WTC11 (cell line): ENCODE measurements around the gene NUB1. TPM values are rescaled to one million over a fixed set of nuclear protein-coding genes. Genes with fewer than 3 reads are reported as not detected.

Experiments used
- ATAC-seq: fragments of 200-7000 bp; cut with Tn5 transposase; 2 replicates; pipeline ENCODE4 v1.10.0; 2021; ENCODE audit warnings: mild to moderate bottlenecking, moderate library complexity
- CTCF ChIA-PET: fragments of 300-600 bp; sonication (Branson Sonifier 250); formaldehyde crosslinking; loops from one replicate; lab custom pipeline; 2021; ENCODE audit warnings: antibody characterized with exemption; lab: Charles Lee
- POLR2A ChIA-PET: fragments of 350-600 bp; sonication (Branson Sonifier 250); formaldehyde crosslinking; loops from one replicate; lab custom pipeline; 2021; ENCODE audit warnings: antibody characterized with exemption; lab: Charles Lee
- DNase-seq: peaks from one replicate; pipeline ENCODE4 v3.0.0; 2021; ENCODE audit warnings: low spot score
- H3K27ac Mint-ChIP-seq: 2 replicates; pipeline ENCODE4 v1.8.0; 2021; ENCODE audit warnings: mixed read lengths
- H3K27me3 Mint-ChIP-seq: 2 replicates; pipeline ENCODE4 v1.8.0; 2021; ENCODE audit warnings: low read depth, mild to moderate bottlenecking, moderate library complexity, mixed read lengths
- H3K36me3 Mint-ChIP-seq: 2 replicates; pipeline ENCODE4 v1.8.0; 2021; ENCODE audit warnings: mixed read lengths
- H3K4me1 Mint-ChIP-seq: 2 replicates; pipeline ENCODE4 v1.8.0; 2022; ENCODE audit warnings: mixed read lengths
- H3K4me3 Mint-ChIP-seq: 2 replicates; pipeline ENCODE4 v1.8.0; 2021; ENCODE audit warnings: mild to moderate bottlenecking, moderate library complexity, mixed read lengths
- H3K9me3 Mint-ChIP-seq: 2 replicates; pipeline ENCODE4 v1.8.0; 2021; ENCODE audit warnings: mixed read lengths
- CBFB ChIP-seq: sonication (generic); formaldehyde crosslinking; IDR thresholded peaks from 2 replicates; pipeline ENCODE4 v1.8.1; 2022; ENCODE audit warnings: mild to moderate bottlenecking, low read depth, missing genetic modification reagents
- CREM ChIP-seq: sonication (generic); formaldehyde crosslinking; IDR thresholded peaks from 2 replicates; pipeline ENCODE4 v1.8.1; 2022; ENCODE audit warnings: mild to moderate bottlenecking, missing genetic modification reagents, moderate library complexity
- ESRRA ChIP-seq: sonication (generic); formaldehyde crosslinking; IDR thresholded peaks from 2 replicates; pipeline ENCODE4 v1.8.1; 2022; ENCODE audit warnings: mild to moderate bottlenecking, missing genetic modification reagents, borderline replicate concordance
- FOXK1 ChIP-seq: sonication (generic); formaldehyde crosslinking; IDR thresholded peaks from 2 replicates; pipeline ENCODE4 v1.8.0; 2022; ENCODE audit warnings: mild to moderate bottlenecking, moderate library complexity, missing genetic modification reagents
- GABPB1 ChIP-seq: sonication (generic); formaldehyde crosslinking; IDR thresholded peaks from 2 replicates; pipeline ENCODE4 v1.8.1; 2023; ENCODE audit warnings: mild to moderate bottlenecking, missing genetic modification reagents
- JUN ChIP-seq: sonication (generic); formaldehyde crosslinking; IDR thresholded peaks from 2 replicates; pipeline ENCODE4 v1.8.0; 2023; ENCODE audit warnings: mild to moderate bottlenecking, missing genetic modification reagents
- MYBL2 ChIP-seq: sonication (generic); formaldehyde crosslinking; IDR thresholded peaks from 2 replicates; pipeline ENCODE4 v1.8.1; 2023; ENCODE audit warnings: mild to moderate bottlenecking, moderate library complexity, missing genetic modification reagents
- NR1H2 ChIP-seq: sonication (generic); formaldehyde crosslinking; IDR thresholded peaks from 2 replicates; pipeline ENCODE4 v1.9.0; 2021; ENCODE audit warnings: mild to moderate bottlenecking, moderate library complexity, missing genetic modification reagents
- NR3C1 ChIP-seq: sonication (generic); formaldehyde crosslinking; conservative IDR thresholded peaks from 2 replicates; pipeline ENCODE4 v1.8.1; 2023; ENCODE audit warnings: low read depth, mild to moderate bottlenecking, missing genetic modification reagents
- ZNF317 ChIP-seq: sonication (generic); formaldehyde crosslinking; IDR thresholded peaks from 2 replicates; pipeline ENCODE4 v1.8.1; 2023; ENCODE audit warnings: low read depth, mild to moderate bottlenecking, moderate library complexity, missing genetic modification reagents, borderline replicate concordance
- total RNA-seq: library from RNA; stranded (reverse); gene quantifications from 3 replicates; pipeline ENCODE4 v1.2.3, GENCODE V29; 2021
- TF ChIP-seq, protein P1 (sequence below): sonication (generic); formaldehyde crosslinking; IDR thresholded peaks from 2 replicates; pipeline ENCODE4 v1.8.0; 2022; ENCODE audit warnings: mild to moderate bottlenecking, missing genetic modification reagents
- TF ChIP-seq, protein P2 (sequence below): sonication (generic); formaldehyde crosslinking; IDR thresholded peaks from 2 replicates; pipeline ENCODE4 v1.8.0; 2023; ENCODE audit warnings: missing genetic modification reagents
- TF ChIP-seq, protein P3 (sequence below): sonication (generic); formaldehyde crosslinking; IDR thresholded peaks from 2 replicates; pipeline ENCODE4 v1.8.0; 2022; ENCODE audit warnings: missing genetic modification reagents
- TF ChIP-seq, protein P4 (sequence below): fragments of 200-600 bp; IDR thresholded peaks from 2 replicates; pipeline ENCODE4 v1.8.0; 2022; ENCODE audit warnings: antibody characterized with exemption
- TF ChIP-seq, protein P5 (sequence below): fragments of 250-450 bp; sonication (Bioruptor Pico); IDR thresholded peaks from 2 replicates; pipeline ENCODE4 v1.9.0; 2021; ENCODE audit warnings: moderate library complexity, mild to moderate bottlenecking, inconsistent platforms, borderline replicate concordance

Gene NUB1
- total RNA-seq, 1 experiment from 2014 or later: 38.3 TPM

GRCh38 chr7:151386301-151387160 is 44.9 kb downstream of the NUB1 start:
- peaks cover 25% of the 10 kb centered on the region for H3K27me3 Mint-ChIP-seq
- ATAC-seq: no peak
- peaks cover 3% of the 10 kb centered on the region; the same call in 1 of the 2 replicates for H3K36me3 Mint-ChIP-seq
- no peak overlapping the region for H3K4me3 Mint-ChIP-seq
- H3K27ac Mint-ChIP-seq: peak overlapping the region; percentile 91
- TF ChIP-seq NR1H2 (CRISPR knock-in tag) (no peak), CBFB (CRISPR knock-in tag) (no peak)
- ChIA-PET POLR2A (no interaction called here), CTCF (interaction anchor here (1.0 kb wide), 1 partner anchor 75 kb away, joined by 3 read pairs; no protein-coding TSS in a partner anchor)
- no peaks in the 10 kb centered on the region for H3K9me3 Mint-ChIP-seq
- H3K4me1 Mint-ChIP-seq: peaks cover 11% of the 10 kb centered on the region
- DNase-seq: no peak

DNA sequence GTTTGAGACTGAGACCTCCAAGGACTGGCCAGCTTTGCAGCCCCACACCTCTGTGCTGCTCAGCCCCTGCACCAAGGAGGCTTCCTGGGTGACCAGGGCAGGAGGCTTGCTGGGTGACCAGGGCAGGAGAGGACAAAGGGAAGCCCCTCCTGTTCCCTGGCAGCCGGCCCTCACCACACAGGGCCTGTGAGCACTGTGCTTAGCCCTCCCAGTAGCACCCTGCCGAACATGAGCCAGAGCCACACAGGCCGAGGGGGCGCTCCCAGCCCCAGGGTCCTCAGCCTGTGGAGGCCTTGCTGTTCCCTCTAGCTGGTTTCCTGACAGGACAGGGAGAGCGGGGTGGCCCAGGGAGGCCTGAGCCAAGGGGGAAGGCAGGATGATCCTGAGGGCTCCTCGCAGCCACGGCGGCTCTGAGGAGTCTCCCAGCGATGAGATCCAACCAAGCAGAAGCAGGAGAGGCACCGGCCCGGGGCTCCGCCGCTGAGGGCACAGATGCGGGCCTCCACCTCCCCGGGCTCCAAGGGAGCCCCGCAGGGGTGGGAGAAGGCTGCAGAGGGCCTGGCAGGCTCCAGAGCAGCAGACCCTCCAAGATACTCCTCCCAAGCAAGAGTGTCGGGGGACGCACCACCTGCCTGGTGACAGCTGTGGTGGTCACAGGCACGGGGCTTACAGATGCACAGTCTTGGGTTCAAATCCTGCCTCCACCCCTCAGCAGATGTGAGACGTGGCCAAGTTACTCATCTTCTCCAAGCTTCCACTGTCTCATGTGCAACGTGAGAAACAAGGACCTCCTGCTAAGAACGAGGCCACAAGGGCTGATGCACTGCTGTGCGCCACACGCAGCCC is 45.8 kb downstream of the NUB1 start:
- peaks cover 7% of the 10 kb centered on the region for H3K4me1 Mint-ChIP-seq
- no peak overlapping the region for H3K4me3 Mint-ChIP-seq
- CTCF ChIA-PET: interaction anchor here (1.0 kb wide), 1 partner anchor 76 kb away, joined by 3 read pairs; no protein-coding TSS in a partner anchor
- no peak for DNase-seq
- H3K27me3 Mint-ChIP-seq: peaks cover 20% of the 10 kb centered on the region
- H3K36me3 Mint-ChIP-seq: peaks cover 3% of the 10 kb centered on the region; the same call in 1 of the 2 replicates
- no peak for ATAC-seq
- POLR2A ChIA-PET: no interaction called here
- H3K27ac Mint-ChIP-seq: peak overlapping the region; percentile 91; the same call in 1 of the 2 replicates
- H3K9me3 Mint-ChIP-seq: no peaks in the 10 kb centered on the region
- TF ChIP-seq, protein P1, sequence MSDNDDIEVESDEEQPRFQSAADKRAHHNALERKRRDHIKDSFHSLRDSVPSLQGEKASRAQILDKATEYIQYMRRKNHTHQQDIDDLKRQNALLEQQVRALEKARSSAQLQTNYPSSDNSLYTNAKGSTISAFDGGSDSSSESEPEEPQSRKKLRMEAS: no peak
- TF ChIP-seq, protein P2, sequence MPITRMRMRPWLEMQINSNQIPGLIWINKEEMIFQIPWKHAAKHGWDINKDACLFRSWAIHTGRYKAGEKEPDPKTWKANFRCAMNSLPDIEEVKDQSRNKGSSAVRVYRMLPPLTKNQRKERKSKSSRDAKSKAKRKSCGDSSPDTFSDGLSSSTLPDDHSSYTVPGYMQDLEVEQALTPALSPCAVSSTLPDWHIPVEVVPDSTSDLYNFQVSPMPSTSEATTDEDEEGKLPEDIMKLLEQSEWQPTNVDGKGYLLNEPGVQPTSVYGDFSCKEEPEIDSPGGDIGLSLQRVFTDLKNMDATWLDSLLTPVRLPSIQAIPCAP (CRISPR knock-in tag): no peak
- TF ChIP-seq FOXK1 (no peak), CREM (no peak), NR3C1 (CRISPR knock-in tag) (no peak), MYBL2 (CRISPR knock-in tag) (no peak), ZNF317 (no peak), ESRRA (CRISPR knock-in tag) (no peak), GABPB1 (CRISPR knock-in tag) (no peak), JUN (CRISPR knock-in tag) (no peak)
- TF ChIP-seq, protein P3, sequence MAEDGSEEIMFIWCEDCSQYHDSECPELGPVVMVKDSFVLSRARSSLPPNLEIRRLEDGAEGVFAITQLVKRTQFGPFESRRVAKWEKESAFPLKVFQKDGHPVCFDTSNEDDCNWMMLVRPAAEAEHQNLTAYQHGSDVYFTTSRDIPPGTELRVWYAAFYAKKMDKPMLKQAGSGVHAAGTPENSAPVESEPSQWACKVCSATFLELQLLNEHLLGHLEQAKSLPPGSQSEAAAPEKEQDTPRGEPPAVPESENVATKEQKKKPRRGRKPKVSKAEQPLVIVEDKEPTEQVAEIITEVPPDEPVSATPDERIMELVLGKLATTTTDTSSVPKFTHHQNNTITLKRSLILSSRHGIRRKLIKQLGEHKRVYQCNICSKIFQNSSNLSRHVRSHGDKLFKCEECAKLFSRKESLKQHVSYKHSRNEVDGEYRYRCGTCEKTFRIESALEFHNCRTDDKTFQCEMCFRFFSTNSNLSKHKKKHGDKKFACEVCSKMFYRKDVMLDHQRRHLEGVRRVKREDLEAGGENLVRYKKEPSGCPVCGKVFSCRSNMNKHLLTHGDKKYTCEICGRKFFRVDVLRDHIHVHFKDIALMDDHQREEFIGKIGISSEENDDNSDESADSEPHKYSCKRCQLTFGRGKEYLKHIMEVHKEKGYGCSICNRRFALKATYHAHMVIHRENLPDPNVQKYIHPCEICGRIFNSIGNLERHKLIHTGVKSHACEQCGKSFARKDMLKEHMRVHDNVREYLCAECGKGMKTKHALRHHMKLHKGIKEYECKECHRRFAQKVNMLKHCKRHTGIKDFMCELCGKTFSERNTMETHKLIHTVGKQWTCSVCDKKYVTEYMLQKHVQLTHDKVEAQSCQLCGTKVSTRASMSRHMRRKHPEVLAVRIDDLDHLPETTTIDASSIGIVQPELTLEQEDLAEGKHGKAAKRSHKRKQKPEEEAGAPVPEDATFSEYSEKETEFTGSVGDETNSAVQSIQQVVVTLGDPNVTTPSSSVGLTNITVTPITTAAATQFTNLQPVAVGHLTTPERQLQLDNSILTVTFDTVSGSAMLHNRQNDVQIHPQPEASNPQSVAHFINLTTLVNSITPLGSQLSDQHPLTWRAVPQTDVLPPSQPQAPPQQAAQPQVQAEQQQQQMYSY (CRISPR knock-in tag): no peak
- TF ChIP-seq, protein P4, sequence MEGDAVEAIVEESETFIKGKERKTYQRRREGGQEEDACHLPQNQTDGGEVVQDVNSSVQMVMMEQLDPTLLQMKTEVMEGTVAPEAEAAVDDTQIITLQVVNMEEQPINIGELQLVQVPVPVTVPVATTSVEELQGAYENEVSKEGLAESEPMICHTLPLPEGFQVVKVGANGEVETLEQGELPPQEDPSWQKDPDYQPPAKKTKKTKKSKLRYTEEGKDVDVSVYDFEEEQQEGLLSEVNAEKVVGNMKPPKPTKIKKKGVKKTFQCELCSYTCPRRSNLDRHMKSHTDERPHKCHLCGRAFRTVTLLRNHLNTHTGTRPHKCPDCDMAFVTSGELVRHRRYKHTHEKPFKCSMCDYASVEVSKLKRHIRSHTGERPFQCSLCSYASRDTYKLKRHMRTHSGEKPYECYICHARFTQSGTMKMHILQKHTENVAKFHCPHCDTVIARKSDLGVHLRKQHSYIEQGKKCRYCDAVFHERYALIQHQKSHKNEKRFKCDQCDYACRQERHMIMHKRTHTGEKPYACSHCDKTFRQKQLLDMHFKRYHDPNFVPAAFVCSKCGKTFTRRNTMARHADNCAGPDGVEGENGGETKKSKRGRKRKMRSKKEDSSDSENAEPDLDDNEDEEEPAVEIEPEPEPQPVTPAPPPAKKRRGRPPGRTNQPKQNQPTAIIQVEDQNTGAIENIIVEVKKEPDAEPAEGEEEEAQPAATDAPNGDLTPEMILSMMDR: no peak
- TF ChIP-seq, protein P5, sequence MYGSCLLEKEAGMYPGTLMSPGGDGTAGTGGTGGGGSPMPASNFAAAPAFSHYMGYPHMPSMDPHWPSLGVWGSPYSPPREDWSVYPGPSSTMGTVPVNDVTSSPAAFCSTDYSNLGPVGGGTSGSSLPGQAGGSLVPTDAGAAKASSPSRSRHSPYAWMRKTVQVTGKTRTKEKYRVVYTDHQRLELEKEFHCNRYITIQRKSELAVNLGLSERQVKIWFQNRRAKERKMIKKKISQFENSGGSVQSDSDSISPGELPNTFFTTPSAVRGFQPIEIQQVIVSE (CRISPR knock-in tag): no peak
